H1 (cell line): ENCODE measurements around the gene PRDM2.

Experiments used
- KDM1A ChIP-seq: fragments of 200-600, 300-600 bp; sonication (generic); IDR thresholded peaks from 2 replicates; pipeline ENCODE4 v1.7.1; 2016; ENCODE audit warnings: mild to moderate bottlenecking, low read length, borderline replicate concordance
- POLR2AphosphoS5 ChIP-seq: IDR thresholded peaks from 2 replicates; pipeline ENCODE4 v1.6.1; 2011; ENCODE audit warnings: low read depth, low read length

DNA sequence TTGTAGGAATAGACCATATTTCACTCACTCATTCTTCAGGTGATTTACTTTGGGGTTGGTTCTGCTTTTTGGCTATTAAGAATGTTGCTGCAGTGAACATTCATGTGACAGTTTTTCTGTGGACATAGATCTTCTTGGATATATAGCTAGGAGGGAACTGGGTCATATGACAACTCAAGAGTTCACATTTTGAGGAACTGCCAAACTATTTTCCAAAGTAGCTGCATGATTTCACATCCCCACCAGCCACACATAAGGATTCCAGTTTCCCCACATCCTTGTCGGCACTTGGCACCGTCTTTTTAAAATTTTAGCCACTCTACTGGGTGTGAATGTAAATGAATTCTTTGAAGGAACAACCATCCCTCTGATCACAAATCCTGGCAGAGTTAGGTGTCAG lies 126.0 kb downstream of the PRDM2 start:
- TF ChIP-seq KDM1A = no peak
- no peak for TF ChIP-seq POLR2AphosphoS5
